Fibroblast of lung (primary cell): ENCODE measurements around the gene IL3. TPM values are rescaled to one million over a fixed set of nuclear protein-coding genes. Genes with fewer than 3 reads are reported as not detected.

Source experiments
- DNase-seq, 2 donors: peaks; one replicate each; pipeline versions ENCODE4 v3.0.0 to v3.0.0-alpha.2; 2010; ENCODE audit warnings: low read depth in 2 of 2
- H2AFZ ChIP-seq: 2 replicates; pipeline ENCODE4 v1.5.1; 2012; ENCODE audit warnings: low read length, control low read depth, inconsistent platforms
- H3K27ac ChIP-seq: 2 replicates; pipeline ENCODE4 v1.5.1; 2011; ENCODE audit warnings: low read length, control low read depth; ENCODE audit not compliant: insufficient read depth
- H3K27me3 ChIP-seq: 2 replicates; pipeline ENCODE4 v1.5.1; 2011; ENCODE audit warnings: mild to moderate bottlenecking, low read length; ENCODE audit not compliant: control insufficient read depth, insufficient read depth
- H3K36me3 ChIP-seq: 2 replicates; pipeline ENCODE4 v1.5.1; 2011; ENCODE audit warnings: low read length; ENCODE audit not compliant: control insufficient read depth, insufficient read depth
- H3K4me1 ChIP-seq: 2 replicates; pipeline ENCODE4 v1.5.1; 2011; ENCODE audit warnings: low read length; ENCODE audit not compliant: control insufficient read depth, insufficient read depth; ENCODE audit errors: extremely low read depth
- H3K4me2 ChIP-seq: 2 replicates; pipeline ENCODE4 v1.5.1; 2011; ENCODE audit warnings: low read length, control low read depth; ENCODE audit not compliant: insufficient read depth; ENCODE audit errors: extremely low read depth
- H3K4me3 ChIP-seq, 4 experiments: fragments of 200-600 bp in 1 of 4; sonication (generic) in 1 of 4; replicated peaks in 1 of 4; 2 replicates each; pipeline ENCODE4 v1.5.1; 2011 to 2016; ENCODE audit warnings: low read length in 4 of 4, low read depth in 3 of 4, mild to moderate bottlenecking in 3 of 4, control low read depth in 2 of 4, inconsistent platforms in 1 of 4, mixed read lengths in 1 of 4; ENCODE audit not compliant: insufficient read depth in 1 of 4; ENCODE audit errors: control extremely low read depth in 1 of 4
- H3K79me2 ChIP-seq: 2 replicates; pipeline ENCODE4 v1.5.1; 2012; ENCODE audit warnings: mild to moderate bottlenecking, low read length, inconsistent platforms; ENCODE audit not compliant: control insufficient read depth, insufficient read depth
- H3K9ac ChIP-seq: 2 replicates; pipeline ENCODE4 v1.5.1; 2011; ENCODE audit warnings: mild to moderate bottlenecking, low read length, control low read depth; ENCODE audit not compliant: insufficient read depth
- H3K9me3 ChIP-seq: 2 replicates; pipeline ENCODE4 v1.5.1; 2012; ENCODE audit warnings: low read depth, low read length; ENCODE audit not compliant: control insufficient read depth, insufficient read depth
- H4K20me1 ChIP-seq: 2 replicates; pipeline ENCODE4 v1.5.1; 2011; ENCODE audit warnings: low read length; ENCODE audit not compliant: control insufficient read depth, insufficient read depth; ENCODE audit errors: extremely low read depth
- CTCF ChIP-seq, 2 donors: IDR thresholded peaks in 1 of 2; conservative IDR thresholded peaks in 1 of 2; 1 replicate in 1 of 2; 2 replicates in 1 of 2; pipeline ENCODE4 v1.5.1; 2011 to 2012; ENCODE audit warnings: low read length in 2 of 2, control low read depth in 1 of 2, inconsistent platforms in 1 of 2, low read depth in 1 of 2, mild to moderate bottlenecking in 1 of 2
- EZH2 ChIP-seq: IDR thresholded peaks from 2 replicates; pipeline ENCODE4 v1.5.1; 2012; ENCODE audit warnings: low read length, control low read depth, mild to moderate bottlenecking; ENCODE audit errors: missing control alignments
- polyA plus RNA-seq, 2 donors: library from polyadenylated mRNA; depleted of rRNA in 1 of 2; stranded (reverse) in 1 of 2; unstranded in 1 of 2; fragments of >200 nt; gene quantifications; 2 replicates each; pipeline ENCODE4 v1.2.1, GENCODE V29; 2011 to 2012; ENCODE audit warnings: missing spikeins in 1 of 2
- total RNA-seq: library from RNA; depleted of rRNA; stranded (reverse); fragments of >200 nt; gene quantifications from 2 replicates; pipeline ENCODE4 v1.2.1, GENCODE V29; 2014

Gene IL3
- total and polyA plus RNA-seq, 2 donors (not counting 1 experiment from before 2014, with no cell fraction given), result not detected

DNA sequence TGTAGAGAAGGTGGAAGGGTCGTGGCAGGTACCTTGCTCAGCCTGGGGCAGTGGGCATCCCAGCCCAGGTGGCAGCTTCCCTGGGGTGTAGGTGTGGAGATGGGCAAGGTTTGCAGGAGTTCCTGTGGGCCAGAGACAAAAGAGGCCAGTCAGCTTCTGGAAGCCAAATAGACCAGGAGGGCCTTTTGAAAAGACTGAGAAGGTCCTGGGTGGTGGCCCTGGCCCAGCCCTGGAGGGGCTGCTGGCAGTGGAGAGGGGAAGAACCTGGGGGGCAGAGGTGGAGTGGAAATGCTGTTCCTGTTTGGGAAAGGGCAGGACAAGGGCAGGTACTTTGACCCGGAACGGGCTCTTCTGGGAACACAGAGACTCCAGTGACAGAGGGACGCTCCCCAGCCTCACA, 7.0 kb upstream of the IL3 start:
- no peak for DNase-seq
- H4K20me1 ChIP-seq, result no peaks in the 10 kb centered on the region
- H3K9me3 ChIP-seq, result no peaks in the 10 kb centered on the region
- H3K79me2 ChIP-seq, result no peaks in the 10 kb centered on the region
- H3K27me3 ChIP-seq, result peaks cover 11% of the 10 kb centered on the region
- H3K36me3 ChIP-seq, result no peaks in the 10 kb centered on the region
- no peaks in the 10 kb centered on the region for H3K4me1 ChIP-seq
- no peak overlapping the region for H3K27ac ChIP-seq
- no peak overlapping the region for H3K4me3 ChIP-seq
- no peak overlapping the region for H3K4me2 ChIP-seq
- no peak overlapping the region for H3K9ac ChIP-seq
- H2AFZ ChIP-seq, result no peak overlapping the region
- TF ChIP-seq EZH2, result no peak
- TF ChIP-seq CTCF (conservative IDR thresholded peaks at IDR 0.05 in 1 of 2, IDR thresholded peaks at IDR 0.05 in 1 of 2; ENCODE audit: low read depth in 1 of 2, low read length in 2 of 2), result no peak

DNA sequence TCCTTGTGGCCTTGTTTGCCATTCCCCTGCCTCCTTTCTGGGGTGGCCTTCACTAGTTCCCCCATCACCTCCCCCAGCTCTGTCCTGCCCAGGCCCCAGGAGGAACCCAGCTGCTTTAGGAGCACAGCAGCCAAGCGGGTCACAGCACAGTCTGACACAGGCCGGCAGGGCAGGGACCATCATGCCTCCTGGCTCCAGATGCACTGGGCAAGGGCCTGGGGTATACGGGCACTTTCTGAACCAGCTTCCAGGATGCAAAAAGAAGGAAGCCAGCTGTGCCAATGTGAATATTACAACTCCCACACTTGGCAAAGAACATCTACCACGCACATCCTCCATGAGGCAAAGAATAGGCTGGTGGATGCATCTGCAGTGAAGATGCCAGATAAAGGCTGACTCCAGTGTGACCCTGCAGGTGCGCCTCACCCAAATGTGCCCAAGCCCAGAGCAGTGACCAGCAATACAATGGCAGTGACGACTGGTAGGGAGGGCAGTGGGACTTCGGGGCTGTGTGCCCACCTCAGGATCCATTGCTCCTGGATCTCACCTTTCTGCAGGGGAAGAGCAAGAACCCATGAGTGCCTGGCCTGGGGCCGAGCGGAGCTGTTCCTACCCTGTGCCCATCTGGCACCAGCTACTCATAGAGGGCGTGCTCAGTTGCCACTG, 6.3 kb upstream of the IL3 start:
- H3K79me2 ChIP-seq, result no peaks in the 10 kb centered on the region
- H3K27me3 ChIP-seq, result peaks cover 10% of the 10 kb centered on the region
- H3K36me3 ChIP-seq, result no peaks in the 10 kb centered on the region
- no peaks in the 10 kb centered on the region for H3K4me1 ChIP-seq
- no peak overlapping the region for H3K9ac ChIP-seq
- H3K9me3 ChIP-seq, result no peaks in the 10 kb centered on the region
- TF ChIP-seq EZH2 (no peak), CTCF (conservative IDR thresholded peaks at IDR 0.05 in 1 of 2, IDR thresholded peaks at IDR 0.05 in 1 of 2; ENCODE audit: low read depth in 1 of 2, low read length in 2 of 2) (no peak)
- H3K27ac ChIP-seq, result no peak overlapping the region
- DNase-seq, result no peak
- no peaks in the 10 kb centered on the region for H4K20me1 ChIP-seq
- no peak overlapping the region for H3K4me3 ChIP-seq
- no peak overlapping the region for H2AFZ ChIP-seq
- no peak overlapping the region for H3K4me2 ChIP-seq

- Histone ChIP-seq H3K36me3 (no peaks in the 10 kb centered on the region), H3K27me3 (peaks cover 5% of the 10 kb centered on the region)
- no peak for DNase-seq
These were observed 5.6 kb upstream of the IL3 start for GRCh38 chr5:132054697-132055440.

More at GRCh38 chr5:132054697-132055440, 5.6 kb upstream of the IL3 start:
- Histone ChIP-seq H3K9me3 (no peaks in the 10 kb centered on the region), H3K27ac (no peak overlapping the region), H3K4me1 (no peaks in the 10 kb centered on the region), H3K4me3 (no peak overlapping the region), H3K9ac (no peak overlapping the region), H3K4me2 (no peak overlapping the region), H2AFZ (no peak overlapping the region), H3K79me2 (no peaks in the 10 kb centered on the region), H4K20me1 (no peaks in the 10 kb centered on the region)
- no peak for TF ChIP-seq EZH2
